NCI-H2227 (cell line): ENCODE measurements around the gene DBX1.

ENCODE experiments used
- DNase-seq: peaks from one replicate; lab custom pipeline; 2025; ENCODE audit not compliant: unreplicated experiment; lab: John Stamatoyannopoulos, UW

DBX1 gene

DNA sequence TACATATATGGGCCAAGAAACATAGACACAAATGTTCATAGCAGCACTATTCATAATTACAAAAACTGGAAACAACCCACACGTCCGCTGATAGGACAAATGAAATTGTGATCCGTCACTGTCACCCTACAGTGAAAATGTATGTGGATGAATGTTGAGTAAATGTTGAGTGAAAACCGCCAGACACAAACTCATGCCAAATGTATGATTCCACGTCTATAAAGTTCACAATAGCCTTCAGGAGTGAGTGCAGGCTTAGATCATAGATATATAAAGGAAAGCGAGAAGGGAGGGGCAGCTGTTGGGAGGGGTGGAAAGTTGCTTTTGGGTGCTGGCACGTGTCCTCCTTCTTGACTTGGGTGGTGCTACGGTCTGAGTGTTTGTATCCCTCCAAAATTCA lies 33.6 kb downstream of the DBX1 start:
- no peak for DNase-seq

DNA sequence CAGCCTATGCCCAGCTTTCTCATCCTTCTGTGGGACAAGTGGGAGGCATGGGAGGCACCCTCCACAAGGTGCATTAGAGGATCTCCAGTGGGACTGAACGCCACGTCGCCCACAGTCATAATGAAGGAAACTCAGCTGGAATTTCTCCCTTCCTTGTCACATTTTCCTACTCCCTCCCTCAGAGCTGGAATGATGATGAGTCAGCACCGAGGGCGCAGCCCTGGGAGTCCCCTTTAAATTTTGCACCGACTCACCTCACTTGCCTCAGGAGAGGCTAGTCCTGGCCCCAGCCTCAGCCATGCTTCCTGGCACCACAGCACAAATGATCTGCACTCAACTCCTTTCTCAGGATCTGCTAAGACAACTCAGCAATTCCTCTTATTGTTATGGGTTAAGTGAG lies 34.3 kb downstream of the DBX1 start:
- DNase-seq = no peak

DNA sequence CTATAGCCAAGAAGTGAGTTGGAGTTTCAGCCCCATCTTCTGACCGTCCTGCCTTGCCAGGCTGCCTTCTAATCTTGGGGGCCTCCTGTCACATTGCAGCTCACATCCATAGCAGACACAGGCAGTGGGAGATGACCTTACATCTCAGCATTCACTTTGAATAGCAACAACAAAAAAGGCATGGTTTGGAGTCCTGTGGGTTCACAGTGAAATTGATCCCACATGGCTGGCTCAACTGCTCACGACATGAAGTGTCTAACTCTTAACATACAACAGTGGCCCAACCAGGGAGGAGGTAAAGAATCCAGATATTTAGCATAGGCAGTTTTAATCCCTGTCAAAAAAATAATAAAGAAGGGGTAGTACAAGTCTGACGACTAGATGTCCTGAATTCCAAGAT lies 38.1 kb downstream of the DBX1 start:
- no peak for DNase-seq

DNA sequence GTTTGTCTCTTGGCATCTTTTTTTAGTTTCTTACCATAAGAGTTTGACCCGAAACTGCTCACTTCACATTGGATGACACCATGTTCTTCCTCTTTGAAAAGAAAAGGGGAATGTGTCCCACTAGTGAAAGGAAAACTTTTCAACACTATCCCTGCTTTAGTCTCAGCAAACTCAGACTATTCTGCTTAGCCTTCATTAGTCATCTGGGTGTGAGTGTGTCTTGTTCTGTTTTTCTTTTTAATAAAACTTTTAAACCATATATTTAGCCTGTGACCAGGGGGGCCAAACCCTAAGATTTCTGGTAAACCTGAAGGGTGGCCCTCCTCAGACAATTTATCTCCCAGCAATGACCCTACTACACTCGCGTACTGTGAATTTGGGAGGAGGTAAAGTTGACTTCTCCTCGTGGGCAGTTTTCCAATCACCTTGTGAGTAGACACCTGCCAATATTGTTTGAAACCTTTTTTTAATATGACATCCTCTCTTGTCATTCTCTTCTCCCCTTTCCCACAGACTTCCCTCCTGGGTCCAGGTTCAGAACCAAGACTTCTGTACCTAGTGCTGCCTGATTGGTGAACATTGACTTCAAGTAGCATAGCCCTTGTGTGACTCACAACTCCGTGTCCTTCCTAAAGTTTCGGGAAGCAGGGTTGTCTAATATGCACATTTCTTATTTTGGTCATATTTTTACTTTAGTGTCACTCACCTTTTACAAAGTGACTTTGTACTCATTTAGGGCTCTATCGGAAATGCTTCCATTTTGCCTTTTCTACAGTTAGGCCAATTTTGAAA lies 39.9 kb downstream of the DBX1 start:
- no peak for DNase-seq

DNA sequence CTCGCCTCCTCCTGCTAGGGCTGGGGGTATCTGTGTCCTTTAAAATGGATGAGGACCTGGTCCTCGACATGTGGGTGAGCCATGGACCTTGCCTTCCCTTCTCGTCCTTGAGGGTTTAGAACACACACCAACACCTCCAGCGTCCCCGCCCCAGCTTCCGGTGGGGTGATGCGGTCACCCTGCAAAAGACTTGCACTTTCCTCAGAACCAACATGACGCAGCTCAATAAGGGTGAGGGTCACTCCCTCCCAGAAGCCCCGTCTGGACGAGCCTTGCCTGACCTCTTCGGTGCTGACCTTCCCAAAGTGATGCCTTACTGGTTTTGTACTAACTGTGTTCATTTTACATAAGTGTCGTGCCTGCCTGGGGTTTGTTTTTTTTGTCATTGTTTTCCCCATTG lies 41.0 kb downstream of the DBX1 start:
- DNase-seq = no peak

DNA sequence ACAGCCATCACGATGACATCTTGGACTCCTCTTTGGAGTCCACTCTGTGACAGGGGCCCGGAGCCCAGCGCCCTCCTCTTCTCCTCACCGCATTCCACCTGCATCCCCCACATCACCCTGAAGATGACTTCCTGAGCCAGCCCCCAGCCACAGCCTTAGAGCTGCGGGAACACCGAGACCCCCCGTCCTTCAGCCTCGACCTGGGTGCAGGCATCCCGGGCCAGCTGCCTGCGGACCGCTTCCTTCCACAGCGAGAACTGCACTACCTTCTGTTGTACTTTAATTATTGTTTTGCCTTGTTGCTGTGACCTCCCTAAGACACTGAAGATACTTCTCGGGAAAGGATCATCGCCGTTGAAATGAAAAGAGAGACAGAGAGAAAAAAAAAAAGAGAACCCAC lies 42.1 kb downstream of the DBX1 start:
- DNase-seq = no peak

DNA sequence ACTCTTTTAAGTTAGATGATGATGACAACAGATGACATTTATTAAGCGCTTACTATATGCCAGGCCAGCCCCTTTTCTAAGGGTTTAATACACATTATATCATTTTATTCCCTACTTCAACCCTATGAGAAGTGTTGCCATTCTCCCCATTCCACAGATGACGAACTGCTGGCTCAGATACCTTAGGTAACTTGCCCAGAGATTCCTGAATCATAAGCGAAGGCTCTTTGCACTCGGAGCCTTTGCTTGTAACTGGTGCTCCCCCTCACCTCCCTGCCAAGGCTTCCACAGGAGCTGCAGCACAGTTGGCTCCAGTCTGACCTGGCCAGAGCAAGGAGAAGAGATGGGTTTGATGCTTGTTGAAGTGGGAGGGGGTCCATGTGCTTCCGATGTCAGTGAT lies 43.0 kb downstream of the DBX1 start:
- DNase-seq = no peak

DNA sequence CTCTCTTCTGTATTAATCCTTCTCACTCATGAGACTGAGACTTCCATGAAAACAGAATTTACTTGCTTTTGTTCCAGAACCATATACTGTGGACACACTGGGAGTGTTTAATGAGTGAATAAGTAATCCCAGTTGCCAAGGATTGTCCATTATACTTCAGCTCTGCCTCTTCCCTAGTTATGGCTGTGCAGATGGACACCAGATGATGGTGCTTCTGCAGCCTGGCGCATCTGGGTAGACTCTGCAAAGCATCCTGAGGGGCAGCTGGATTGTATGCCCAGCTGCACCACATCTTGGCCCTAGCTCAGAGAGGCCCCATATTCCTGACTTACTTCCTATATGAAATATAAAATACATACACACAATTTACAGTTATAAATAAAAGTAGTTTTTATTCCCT lies 43.5 kb downstream of the DBX1 start:
- DNase-seq = no peak

DNA sequence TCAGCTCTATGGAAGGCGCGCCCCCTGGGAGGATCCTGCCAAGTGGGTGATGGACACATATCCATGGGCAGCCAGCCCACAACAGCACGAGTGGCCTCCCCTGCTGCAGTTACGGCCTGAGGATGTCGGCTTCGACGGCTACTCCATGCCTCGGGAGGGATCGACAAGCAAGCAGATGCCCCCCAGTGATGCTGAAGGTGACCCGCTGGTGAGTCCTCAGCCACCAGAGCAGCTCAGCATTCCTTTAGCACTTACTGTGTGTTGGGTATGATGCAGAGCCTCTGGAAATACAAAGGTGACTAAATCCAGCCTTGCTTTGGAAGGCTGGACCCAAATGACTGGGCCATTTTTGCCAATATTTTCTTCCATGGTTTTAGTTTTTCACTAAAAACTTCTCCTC lies 45.7 kb downstream of the DBX1 start:
- DNase-seq = no peak

DNA sequence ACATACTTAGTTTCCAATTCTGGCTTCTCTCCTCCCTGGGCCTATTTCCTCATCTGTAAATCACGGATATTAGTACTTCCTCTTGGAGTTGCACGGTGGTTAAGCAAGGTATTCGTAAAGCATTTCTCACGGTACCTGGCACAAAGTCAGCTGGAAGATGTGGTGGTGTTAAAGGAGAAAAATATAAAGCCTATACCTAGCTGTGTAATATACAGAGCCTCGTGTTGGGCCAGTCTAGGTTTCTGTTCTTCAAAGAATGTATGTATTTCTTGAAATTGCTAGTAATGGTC lies 47.2 kb downstream of the DBX1 start:
- no peak for DNase-seq

DNA sequence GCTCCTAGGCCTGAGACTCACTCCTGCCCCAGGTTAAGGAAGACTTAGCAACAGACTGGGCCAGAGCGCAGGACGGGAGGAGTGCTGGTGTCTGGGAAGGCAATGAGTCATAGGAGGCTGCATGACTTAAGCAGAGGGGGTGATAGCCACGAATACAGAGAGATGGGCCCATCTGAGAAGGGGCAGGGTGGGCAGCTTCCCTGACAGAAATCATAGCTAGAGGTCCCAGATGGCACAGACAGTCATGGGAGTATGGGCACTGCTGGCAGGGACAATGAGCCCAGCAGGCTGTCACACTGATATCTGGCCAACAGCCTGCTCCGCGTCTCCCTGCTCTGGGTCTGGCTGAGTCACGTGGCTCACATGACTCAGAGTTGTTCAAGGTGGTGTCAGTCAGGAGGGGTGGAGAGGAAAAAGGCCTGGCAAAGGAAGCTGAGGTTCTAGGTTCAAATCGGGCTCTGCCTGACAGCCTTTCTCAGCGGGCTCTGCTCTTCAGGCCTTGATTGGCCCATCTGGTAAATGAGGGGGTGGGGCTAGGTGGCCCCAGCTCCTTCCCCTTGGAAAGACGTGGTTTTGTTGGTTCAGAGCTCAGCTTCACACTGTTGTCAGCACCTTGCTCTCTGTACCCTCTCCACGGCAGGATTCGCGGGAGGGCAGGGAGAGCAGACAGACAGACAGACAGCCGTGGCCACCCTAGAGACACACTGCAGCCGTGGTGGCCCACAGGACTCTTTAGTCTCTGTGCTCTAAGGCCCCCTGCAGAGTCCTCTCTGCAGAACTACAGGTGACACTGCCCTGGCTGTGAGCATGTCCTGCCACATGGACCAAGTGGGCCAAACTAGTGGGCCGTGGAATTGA lies 47.8 kb downstream of the DBX1 start:
- DNase-seq = no peak

DNA sequence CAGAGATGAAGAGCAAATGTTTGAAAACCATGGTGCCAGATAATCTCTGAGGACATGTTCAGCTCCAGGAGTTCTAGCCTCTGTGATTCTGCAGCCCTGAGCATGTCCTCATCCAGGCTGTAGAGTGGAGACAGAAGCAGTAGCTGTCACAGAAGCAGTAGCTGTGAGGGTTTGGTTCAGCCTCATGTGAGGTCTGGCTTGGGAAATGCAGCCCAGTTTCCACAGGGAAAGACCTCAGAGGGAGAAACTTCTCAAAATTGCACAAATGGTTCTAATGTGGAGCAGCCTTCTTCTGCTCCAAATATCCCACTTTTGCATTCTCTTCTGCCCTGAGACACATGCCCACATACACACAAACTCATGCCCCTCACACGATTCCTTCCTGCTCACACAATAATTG lies 48.4 kb downstream of the DBX1 start:
- no peak for DNase-seq

DNA sequence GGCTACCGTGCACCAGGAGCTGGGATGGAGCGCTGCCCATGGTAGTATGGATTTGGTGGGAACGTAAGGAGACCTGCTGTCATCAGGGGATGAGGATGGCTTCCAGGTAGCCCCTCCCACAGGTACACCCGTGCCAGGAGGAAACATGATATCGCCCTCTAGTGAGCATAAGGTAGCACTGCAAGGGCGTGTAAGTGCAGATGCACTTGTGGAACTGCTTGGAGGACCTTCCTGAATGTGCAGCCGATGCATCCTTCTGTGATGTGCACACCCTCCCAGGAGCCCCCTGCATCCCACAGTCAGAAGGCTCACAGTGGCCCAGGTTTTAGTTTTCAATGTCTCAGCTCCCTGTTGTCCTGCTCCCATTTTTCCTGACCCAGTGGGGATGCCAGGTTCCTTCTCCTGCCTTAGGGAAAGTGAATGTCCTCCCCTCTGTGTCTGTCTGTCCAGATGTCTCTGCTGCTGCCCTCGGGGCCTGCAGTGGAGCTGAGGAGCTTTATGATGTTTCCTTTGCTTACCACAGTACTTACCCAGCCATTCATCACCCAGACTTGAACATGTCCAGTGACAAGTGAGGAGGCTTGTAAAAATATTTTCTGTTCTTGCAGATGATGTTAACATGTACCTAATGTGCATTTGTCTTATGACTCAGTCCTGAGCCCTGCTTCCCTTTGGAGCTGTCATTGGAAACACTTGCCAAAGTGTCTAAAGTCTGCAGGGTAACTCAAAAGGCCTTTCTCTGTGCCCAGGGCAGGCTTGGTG lies 49.2 kb downstream of the DBX1 start:
- peak; percentile 80 for DNase-seq

DNA sequence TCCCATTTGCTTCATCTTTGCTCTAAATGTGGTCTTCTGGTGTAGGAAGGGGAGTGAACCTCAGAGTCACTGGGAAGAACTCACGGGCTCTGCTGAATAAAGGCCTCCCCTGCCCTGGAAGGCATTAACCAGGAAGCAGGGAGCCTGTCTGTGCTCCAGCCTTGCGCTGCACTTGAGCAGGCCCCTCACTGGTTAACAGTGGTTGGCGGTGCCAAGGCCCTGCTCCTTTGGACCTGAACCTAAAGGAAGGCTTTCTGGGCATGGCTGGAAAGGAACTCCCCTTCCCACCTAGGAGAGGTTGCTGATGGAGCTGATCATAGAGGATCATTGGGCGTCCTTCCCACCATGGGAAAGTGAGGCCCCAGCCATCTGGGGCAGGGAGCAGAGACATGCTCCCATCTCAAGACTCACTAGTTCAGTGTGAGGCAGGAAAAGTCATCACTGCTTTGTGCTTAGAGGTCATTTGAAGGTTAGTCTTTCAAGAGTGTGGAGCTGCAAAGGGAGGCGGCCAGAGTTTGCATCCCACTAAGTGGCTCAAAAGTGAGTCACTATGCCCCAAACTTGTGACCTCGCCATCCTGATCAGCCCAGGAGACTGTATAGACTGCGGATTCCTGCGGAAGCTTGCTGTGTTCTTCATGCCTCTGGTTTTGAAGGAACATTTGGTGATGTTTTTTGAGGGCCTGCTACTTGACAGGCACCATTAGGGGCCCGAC lies 50.4 kb downstream of the DBX1 start:
- DNase-seq = no peak
